ENCODE results near the gene LARP4B. TPM values are rescaled to one million over a fixed set of nuclear protein-coding genes. Genes with fewer than 3 reads are reported as not detected.

Gene LARP4B
- total and polyA plus RNA-seq, 2 donors from 2014 or later, result 12.9 to 96.6 TPM

DNA sequence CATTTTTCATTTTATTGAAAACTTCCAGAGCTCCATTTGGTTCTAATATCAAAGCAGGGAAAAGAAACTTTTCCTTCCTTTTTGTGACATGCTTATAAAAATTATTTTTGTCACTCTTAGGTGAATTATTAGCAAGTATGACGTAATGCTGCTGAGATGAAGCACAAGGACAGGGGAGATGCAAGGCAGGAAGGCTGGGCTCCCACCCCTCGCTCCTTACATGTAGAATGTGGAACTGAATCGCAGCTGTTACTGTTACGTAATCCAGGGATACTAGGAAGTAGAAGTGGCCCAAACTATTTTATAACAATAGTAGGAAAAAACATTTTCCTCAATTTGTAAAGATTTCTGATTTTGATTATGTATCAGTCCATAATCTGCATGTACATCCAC is 39.6 kb upstream of the LARP4B start:
- Histone ChIP-seq H3K27me3 (ENCODE audit: control insufficient read depth, insufficient read depth, low read length) (no peaks in the 10 kb centered on the region), H3K9me3 (ENCODE audit: control insufficient read depth in 2 of 3, insufficient read depth in 1 of 3, low read length in 3 of 3) (no peaks in the 10 kb centered on the region), H3K4me1 (ENCODE audit: control insufficient read depth in 2 of 3, insufficient read depth in 2 of 3, low read depth in 1 of 3, low read length in 3 of 3) (peaks cover 0 to 15% (median 11%) of the 10 kb centered on the region in 3 donors), H3K36me3 (ENCODE audit: control insufficient read depth in 2 of 3, insufficient read depth in 3 of 3, low read length in 3 of 3) (no peaks in the 10 kb centered on the region), H3K9ac (ENCODE audit: low read length in 3 of 3) (peak overlapping the region in 1 of 3 donors; percentile 42), H3K4me3 (ENCODE audit: low read length in 3 of 3) (no peak overlapping the region), H3K27ac (ENCODE audit: low read depth in 2 of 2, low read length in 2 of 2) (no peak overlapping the region)
- DNase-seq (peak in 3 of 5 donors; percentile 10 to 43 (median 30)), FAIRE-seq (no peak)
- TF ChIP-seq, protein P1, sequence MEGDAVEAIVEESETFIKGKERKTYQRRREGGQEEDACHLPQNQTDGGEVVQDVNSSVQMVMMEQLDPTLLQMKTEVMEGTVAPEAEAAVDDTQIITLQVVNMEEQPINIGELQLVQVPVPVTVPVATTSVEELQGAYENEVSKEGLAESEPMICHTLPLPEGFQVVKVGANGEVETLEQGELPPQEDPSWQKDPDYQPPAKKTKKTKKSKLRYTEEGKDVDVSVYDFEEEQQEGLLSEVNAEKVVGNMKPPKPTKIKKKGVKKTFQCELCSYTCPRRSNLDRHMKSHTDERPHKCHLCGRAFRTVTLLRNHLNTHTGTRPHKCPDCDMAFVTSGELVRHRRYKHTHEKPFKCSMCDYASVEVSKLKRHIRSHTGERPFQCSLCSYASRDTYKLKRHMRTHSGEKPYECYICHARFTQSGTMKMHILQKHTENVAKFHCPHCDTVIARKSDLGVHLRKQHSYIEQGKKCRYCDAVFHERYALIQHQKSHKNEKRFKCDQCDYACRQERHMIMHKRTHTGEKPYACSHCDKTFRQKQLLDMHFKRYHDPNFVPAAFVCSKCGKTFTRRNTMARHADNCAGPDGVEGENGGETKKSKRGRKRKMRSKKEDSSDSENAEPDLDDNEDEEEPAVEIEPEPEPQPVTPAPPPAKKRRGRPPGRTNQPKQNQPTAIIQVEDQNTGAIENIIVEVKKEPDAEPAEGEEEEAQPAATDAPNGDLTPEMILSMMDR (IDR thresholded peaks at IDR 0.05; ENCODE audit: borderline replicate concordance, extremely low read depth, insufficient read depth), result no peak
- intact Hi-C loops (cut with DNase I), result no loop called here

- no peak for FAIRE-seq
Observed at GRCh38 chr10:970311-971149, 39.0 kb upstream of the LARP4B start.

GRCh38 chr10:969473-970150 is 38.1 kb upstream of the LARP4B start:
- FAIRE-seq (no peak), DNase-seq (peak in 1 of 5 donors; percentile 33)
- Histone ChIP-seq H3K27ac (ENCODE audit: low read depth in 2 of 2, low read length in 2 of 2) (no peak overlapping the region), H3K4me1 (ENCODE audit: control insufficient read depth in 2 of 3, insufficient read depth in 2 of 3, low read depth in 1 of 3, low read length in 3 of 3) (peaks cover 0 to 15% (median 11%) of the 10 kb centered on the region in 3 donors), H3K36me3 (ENCODE audit: control insufficient read depth in 2 of 3, insufficient read depth in 3 of 3, low read length in 3 of 3) (no peaks in the 10 kb centered on the region), H3K27me3 (ENCODE audit: control insufficient read depth, insufficient read depth, low read length) (no peaks in the 10 kb centered on the region), H3K9me3 (ENCODE audit: control insufficient read depth in 2 of 3, insufficient read depth in 1 of 3, low read length in 3 of 3) (no peaks in the 10 kb centered on the region), H3K4me3 (ENCODE audit: low read length in 3 of 3) (no peak overlapping the region), H3K9ac (ENCODE audit: low read length in 3 of 3) (no peak overlapping the region)
- TF ChIP-seq, protein P1 (IDR thresholded peaks at IDR 0.05; ENCODE audit: borderline replicate concordance, extremely low read depth, insufficient read depth), result no peak
- intact Hi-C loops (cut with DNase I), result no loop called here

More at GRCh38 chr10:970311-971149, 39.0 kb upstream of the LARP4B start:
- Histone ChIP-seq H3K9me3 (ENCODE audit: control insufficient read depth in 2 of 3, insufficient read depth in 1 of 3, low read length in 3 of 3) (no peaks in the 10 kb centered on the region), H3K36me3 (ENCODE audit: control insufficient read depth in 2 of 3, insufficient read depth in 3 of 3, low read length in 3 of 3) (no peaks in the 10 kb centered on the region), H3K27ac (ENCODE audit: low read depth in 2 of 2, low read length in 2 of 2) (peak overlapping the region in 1 of 2 donors; percentile 36), H3K4me1 (ENCODE audit: control insufficient read depth in 2 of 3, insufficient read depth in 2 of 3, low read depth in 1 of 3, low read length in 3 of 3) (peaks cover 0 to 15% (median 11%) of the 10 kb centered on the region in 3 donors), H3K9ac (ENCODE audit: low read length in 3 of 3) (peak overlapping the region in 1 of 3 donors; percentile 42), H3K27me3 (ENCODE audit: control insufficient read depth, insufficient read depth, low read length) (no peaks in the 10 kb centered on the region), H3K4me3 (ENCODE audit: low read length in 3 of 3) (peak overlapping the region in 2 of 3 donors; percentile 37 to 40)
- TF ChIP-seq, protein P1 (IDR thresholded peaks at IDR 0.05; ENCODE audit: borderline replicate concordance, extremely low read depth, insufficient read depth), result no peak
- peak in 4 of 5 donors; percentile 35 to 50 (median 48) for DNase-seq
- intact Hi-C loops (cut with DNase I), result no loop called here

Data from kidney (tissue), 14 donors.